ENCODE measurements around the gene MARCHF10. TPM values are rescaled to one million over a fixed set of nuclear protein-coding genes. Genes with fewer than 3 reads are reported as not detected.

The MARCHF10 gene
- total and polyA plus RNA-seq, 8 donors = 0.20 to 0.77 (median 0.41) TPM; not detected in 3

GRCh38 chr17:62690168-62690897 lies 117.8 kb downstream of the MARCHF10 start:
- ATAC-seq (no peak), FAIRE-seq (no peak), DNase-seq (no peak)
- H3K9me3 ChIP-seq = no peaks in the 10 kb centered on the region
- intact Hi-C loops (cut with DNase I) = loop anchor here in 1 of 3 donors (10.0 kb wide), 1 partner anchor 64 kb away; no protein-coding TSS in a partner anchor
- H3K27ac ChIP-seq = no peak overlapping the region
- H3K27me3 ChIP-seq = no peaks in the 10 kb centered on the region
- no peaks in the 10 kb centered on the region for H3K36me3 ChIP-seq
- no peak for TF ChIP-seq CTCF (IDR thresholded peaks at IDR 0.05)
- no peak overlapping the region for H3K4me3 ChIP-seq
- WGBS, 2 donors = 78 to 86% methylated on average over 19 of the region's 19 CpGs
- H3K4me1 ChIP-seq = no peaks in the 10 kb centered on the region

GRCh38 chr17:62689441-62690167 lies 118.5 kb downstream of the MARCHF10 start:
- FAIRE-seq = no peak
- Histone ChIP-seq H3K27ac (no peak overlapping the region), H3K36me3 (no peaks in the 10 kb centered on the region), H3K27me3 (no peaks in the 10 kb centered on the region), H3K9me3 (no peaks in the 10 kb centered on the region), H3K4me3 (no peak overlapping the region), H3K4me1 (no peaks in the 10 kb centered on the region)
- intact Hi-C loops (cut with DNase I) = loop anchor here in 1 of 3 donors (10.0 kb wide), 1 partner anchor 65 kb away; no protein-coding TSS in a partner anchor
- no peak for ATAC-seq
- WGBS, 2 donors = 83 to 89% methylated on average over 33 to 37 of the region's 37 CpGs
- TF ChIP-seq CTCF (IDR thresholded peaks at IDR 0.05) = no peak
- DNase-seq = no peak

GRCh38 chr17:62688398-62689160 lies 119.5 kb downstream of the MARCHF10 start:
- H3K4me1 ChIP-seq = no peaks in the 10 kb centered on the region

GRCh38 chr17:62687997-62688396 lies 120.1 kb downstream of the MARCHF10 start:
- DNase-seq (peak in 1 of 6 donors; percentile 4), ATAC-seq (no peak), FAIRE-seq (no peak)
- H3K9me3 ChIP-seq = no peaks in the 10 kb centered on the region
- H3K36me3 ChIP-seq = no peaks in the 10 kb centered on the region
- H3K4me1 ChIP-seq = no peaks in the 10 kb centered on the region
- H3K27ac ChIP-seq = no peak overlapping the region
- intact Hi-C loops (cut with DNase I) = no loop called here
- no peaks in the 10 kb centered on the region for H3K27me3 ChIP-seq
- 69 to 77% methylated on average over 4 of the region's 4 CpGs for WGBS, 2 donors
- H3K4me3 ChIP-seq = no peak overlapping the region
- TF ChIP-seq CTCF (IDR thresholded peaks at IDR 0.05) = no peak

More at GRCh38 chr17:62688398-62689160, 119.5 kb downstream of the MARCHF10 start:
- 53 to 55% methylated on average over 11 of the region's 11 CpGs for WGBS, 2 donors
- H3K27ac ChIP-seq = no peak overlapping the region
- H3K36me3 ChIP-seq = no peaks in the 10 kb centered on the region
- DNase-seq (peak in 3 of 6 donors; percentile 27 to 56 (median 43)), FAIRE-seq (no peak), ATAC-seq (peak in 3 of 4 donors; percentile 62 to 78 (median 71))
- no peaks in the 10 kb centered on the region for H3K9me3 ChIP-seq
- TF ChIP-seq CTCF (IDR thresholded peaks at IDR 0.05) = no peak
- H3K27me3 ChIP-seq = no peaks in the 10 kb centered on the region
- intact Hi-C loops (cut with DNase I) = no loop called here
- H3K4me3 ChIP-seq = no peak overlapping the region

Data from pancreas (tissue), 10 donors.